Femur (tissue), 1 donor: ENCODE measurements around the gene KLHL22.
A peak's percentile ranks its signal among the peaks of the same experiment; 100 is the strongest.
"Not testable (repeated sequence)": the region's sequence is repeated elsewhere in the genome, so short reads cannot be mapped to it uniquely, and the experiment has no call there.

Source experiments
- DNase-seq: peaks from one replicate; pipeline ENCODE4 v3.0.0-alpha.2; 2017

The KLHL22 gene

DNA sequence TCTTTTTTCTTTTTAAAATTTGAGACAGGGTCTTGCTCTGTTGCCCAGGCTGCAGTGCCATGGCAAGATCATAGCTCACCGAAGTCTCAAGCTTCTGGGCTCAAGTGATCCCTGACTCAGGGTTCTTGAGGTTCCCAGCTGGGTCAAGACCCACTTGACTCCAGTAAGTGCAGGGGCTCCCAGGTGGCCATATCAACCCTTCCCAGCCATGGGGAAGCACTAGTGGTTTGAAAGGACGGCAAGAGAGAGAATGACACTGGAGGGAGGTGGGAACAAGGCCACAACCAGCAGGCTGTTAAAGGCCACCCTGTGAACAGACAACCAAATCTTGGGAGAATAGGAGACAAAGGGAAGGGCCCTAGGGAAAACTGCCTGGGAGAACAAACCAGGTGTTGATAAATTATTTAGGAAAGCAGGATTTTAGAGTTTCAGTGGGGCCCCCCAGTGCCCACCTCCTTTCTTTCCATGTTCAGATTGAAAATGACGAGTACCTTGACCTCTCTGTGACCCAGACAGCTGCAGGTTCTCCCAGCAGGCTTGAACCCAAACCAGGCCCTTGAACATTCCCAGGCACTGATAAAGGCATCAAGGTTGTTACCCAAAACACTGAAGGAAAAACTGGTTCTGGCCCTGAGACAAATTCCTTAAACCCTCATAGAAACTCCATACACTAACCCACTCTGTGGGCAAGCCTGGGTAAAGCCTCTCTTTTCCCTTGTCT, 28.8 kb downstream of the KLHL22 start:
- no peak for DNase-seq

DNA sequence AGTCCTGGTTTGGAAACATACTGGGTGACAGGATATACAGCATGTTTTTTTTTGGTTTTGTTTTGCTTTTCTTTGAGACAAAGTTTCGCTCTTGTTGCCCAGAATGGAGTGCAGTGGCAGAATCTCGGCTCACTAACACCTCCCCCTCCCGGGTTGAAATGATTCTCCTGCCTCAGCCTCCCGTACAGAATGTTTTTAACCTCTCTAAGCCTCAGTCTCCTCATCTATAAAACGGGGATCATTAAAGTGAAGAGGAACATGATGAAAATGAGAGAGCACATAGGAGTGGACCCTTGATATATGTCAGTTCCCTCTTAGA, 29.9 kb downstream of the KLHL22 start:
- DNase-seq: no peak

DNA sequence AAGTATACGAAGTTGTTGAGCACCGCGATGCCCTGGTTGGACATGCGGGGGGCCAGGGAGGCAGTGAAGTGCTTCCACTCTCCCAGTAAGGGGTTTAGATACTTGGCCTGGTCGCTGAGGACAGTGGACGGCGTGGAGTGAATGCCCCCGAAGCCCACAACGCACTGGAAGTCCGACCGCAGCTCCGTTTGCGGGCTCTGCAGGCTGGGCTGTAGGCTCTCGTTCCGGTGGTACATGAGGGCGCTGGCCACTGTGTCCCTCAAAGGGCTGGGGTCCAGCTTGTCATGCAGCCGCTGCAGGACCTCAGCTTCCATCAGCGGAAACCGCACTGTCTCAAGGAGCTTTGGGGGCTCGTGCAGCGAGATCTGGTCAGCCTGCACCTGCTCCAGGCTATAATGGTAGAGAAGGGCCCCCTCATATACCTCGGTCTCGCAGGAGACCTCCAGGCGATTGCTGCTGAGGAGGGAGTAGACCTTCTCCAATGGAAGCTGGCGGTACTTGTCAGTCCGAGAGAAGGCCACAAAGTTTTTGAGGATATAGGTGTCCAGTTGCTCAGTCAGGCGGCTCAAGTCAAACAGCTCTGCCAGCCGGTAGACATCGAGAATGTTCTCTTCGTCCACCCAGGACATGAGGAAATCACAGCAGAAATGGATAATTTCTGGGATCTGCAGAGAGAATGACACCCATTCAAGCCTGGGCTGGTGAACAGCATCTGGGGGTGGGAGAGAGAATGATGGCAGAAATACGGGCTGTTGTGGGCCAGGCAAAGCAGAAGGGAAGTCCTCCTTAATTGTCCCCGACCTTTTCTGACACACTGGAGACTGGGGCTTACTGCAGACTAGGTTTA, 30.5 kb downstream of the KLHL22 start:
- no peak for DNase-seq

DNA sequence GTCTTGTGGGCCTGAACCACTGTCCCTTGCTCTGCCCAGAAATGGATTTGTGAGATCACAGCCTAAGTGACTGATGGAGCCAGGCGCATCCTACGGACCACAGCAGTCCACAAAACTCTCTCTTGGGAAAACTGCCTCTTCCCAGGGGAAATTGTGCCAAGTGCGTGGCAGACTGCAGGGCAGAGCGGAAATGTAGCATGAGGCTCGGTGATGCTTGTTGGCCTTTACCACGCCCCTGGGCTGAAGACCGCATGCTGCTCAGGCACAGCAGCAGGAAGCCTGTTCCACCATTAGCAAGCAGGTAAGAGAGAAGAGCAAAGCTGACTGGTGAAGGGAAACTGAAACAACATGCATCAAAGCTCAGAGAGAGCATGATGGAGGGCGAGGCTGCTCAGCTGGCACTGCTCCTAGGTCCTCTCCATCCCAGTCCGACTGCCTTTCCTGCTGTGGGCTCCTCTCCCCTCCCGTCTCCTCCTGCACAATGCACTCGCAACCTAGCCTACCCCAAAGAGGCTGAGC, 31.4 kb downstream of the KLHL22 start:
- no peak for DNase-seq

DNA sequence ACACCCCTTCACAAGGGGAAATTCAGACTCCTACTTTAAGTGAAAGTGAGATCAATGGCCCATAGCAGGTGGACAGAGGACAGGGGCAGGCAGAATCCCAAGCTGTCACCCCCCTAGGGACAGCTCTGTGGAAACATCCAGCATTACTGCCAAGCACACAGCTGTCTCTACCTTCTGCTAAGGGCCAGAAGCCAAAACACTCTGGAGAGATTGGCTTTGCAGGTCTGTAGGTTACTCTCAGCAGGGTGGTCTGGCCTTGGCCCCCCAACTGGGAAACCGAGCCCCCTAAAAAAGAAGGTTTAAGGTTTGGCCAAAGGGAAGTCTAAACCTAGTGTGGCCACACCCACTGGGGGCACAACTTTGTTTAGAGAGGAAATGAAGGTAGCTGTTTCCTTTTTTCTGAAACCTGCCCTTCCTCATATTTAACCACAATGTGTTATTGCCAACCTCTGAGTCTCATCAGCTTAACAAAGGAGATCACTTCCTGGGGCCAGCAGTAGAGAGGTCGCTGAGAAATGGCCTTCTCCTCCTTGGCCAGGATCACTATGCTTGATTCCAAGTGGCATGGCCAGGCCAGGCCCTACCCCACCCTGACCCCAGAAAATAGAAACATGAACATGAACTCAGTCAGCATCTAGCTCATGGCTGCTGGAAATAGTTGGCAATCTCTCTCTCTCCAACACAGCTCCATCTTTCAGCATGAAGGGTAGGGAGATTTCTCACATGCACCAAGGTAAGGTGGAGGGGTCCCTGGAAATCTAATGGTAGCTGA, 32.1 kb downstream of the KLHL22 start:
- peak; percentile 33 for DNase-seq

DNA sequence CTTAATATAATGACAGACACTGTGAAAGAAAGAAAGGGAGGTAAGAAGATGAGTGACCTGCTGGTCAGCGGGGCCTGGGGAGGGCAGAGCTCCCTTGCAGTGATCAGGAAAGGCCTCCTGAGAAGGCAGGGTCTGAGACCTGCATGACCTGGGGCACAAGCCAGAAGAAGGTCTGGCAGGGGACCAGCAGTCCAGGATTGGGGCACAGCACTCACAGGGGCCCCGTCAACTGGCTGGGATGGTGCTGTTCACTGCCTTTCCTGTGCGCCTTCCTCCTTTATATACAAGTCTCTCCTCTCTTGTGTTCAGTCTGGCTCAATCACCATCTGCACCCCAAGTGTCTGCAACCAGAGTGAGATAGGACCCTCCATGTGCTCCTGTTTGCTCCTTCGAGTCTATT, 35.7 kb downstream of the KLHL22 start:
- DNase-seq: no peak

DNA sequence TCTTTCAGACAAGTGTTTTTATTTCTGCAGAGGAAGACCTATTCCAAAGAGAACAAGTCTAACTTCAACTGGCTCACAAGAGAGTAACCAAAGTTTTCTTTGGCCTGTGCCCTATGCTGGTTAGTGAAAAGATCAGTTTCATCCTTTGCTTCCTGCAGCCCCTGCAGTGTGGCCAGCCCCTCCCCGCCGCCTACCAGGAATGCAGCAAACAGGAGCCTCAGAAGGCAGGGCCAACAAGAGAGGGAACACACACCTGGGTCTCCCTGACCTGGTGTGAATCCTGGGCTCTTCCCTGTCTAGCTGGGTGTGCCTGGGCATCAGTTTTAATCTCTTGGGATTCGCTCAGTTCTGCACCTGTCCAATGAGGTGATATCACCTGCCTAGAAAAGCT, 36.4 kb downstream of the KLHL22 start:
- DNase-seq: no peak

DNA sequence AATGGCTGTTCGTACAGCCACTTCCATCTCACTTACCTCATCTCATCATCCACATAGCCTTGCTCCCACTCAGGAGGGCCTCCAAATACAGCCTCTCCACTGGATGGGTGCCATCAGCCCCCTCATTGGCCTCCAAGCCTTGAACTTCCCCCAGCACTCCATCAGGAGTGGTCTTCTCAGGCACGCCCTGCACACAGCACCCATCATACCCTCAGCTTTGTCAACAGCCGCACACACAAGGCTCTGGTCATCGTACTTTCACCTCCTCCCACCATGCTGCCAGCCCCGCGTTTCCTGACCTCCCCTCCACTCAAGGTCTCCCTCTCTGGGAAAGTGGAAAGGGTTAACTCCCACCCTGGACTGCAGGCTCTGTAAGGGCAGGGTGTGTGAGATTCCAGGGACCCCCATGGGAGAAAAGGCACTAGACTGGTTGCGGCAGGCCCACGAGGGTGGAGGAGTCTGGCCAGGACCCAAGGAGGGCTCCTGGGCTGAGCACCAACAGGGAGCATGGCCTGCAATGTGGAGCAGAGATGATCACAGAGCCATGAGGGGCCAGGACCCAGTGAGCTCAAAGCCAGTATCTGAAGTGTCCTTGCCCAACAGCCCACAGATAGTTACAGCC, 37.0 kb downstream of the KLHL22 start:
- no peak for DNase-seq

DNA sequence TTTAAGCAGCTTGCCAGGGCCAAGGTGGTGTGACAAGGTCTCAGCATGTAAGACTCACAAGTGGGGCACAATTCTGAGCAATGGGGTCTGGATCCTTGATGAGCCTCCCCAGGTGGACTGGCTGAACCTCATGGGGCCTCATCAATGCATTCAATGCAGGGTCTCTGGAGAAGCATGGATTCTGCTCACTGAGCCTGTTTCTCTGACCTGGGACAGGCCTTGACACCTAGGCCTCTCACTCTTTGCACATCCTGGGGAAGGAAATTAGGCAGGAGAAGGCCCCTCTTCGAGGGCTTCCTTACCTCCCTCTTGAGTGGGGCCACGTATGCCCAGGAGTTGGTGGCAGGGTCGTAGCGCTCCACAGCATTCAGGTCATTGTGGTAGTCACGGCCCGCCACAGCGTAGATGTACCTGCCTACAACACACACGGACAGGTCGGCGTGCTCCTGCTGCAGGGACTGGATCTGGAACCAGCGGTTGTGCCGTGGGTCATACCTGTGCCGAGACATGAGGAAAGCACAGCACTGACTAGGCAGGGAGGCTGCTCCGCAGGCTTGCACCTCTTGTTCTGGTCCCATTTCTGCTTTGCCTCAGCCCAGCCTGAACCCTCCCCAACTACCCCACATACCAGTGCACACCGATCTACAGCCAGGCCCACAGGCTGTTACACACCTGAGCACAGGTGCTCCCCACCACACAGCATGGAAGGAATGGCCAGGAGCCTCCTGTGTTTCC, 37.9 kb downstream of the KLHL22 start:
- no peak for DNase-seq

DNA sequence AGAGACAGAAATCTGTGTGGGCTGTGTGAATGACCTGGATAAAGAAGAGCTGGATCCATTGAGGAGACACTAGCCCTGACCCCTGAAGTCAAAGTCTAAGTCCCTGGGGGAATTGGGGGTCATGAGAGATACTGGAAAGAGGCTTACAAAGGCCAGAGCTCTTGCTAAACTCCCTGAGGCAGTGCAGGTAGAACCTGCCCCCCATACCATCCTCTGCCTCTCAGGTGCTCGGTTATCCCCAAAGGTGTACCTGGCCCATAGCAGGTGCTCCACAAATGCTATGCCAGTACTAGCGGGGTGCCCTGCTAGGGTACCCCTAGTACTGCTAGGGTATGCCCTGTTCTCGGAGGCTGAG, 38.9 kb downstream of the KLHL22 start:
- DNase-seq: no peak

DNA sequence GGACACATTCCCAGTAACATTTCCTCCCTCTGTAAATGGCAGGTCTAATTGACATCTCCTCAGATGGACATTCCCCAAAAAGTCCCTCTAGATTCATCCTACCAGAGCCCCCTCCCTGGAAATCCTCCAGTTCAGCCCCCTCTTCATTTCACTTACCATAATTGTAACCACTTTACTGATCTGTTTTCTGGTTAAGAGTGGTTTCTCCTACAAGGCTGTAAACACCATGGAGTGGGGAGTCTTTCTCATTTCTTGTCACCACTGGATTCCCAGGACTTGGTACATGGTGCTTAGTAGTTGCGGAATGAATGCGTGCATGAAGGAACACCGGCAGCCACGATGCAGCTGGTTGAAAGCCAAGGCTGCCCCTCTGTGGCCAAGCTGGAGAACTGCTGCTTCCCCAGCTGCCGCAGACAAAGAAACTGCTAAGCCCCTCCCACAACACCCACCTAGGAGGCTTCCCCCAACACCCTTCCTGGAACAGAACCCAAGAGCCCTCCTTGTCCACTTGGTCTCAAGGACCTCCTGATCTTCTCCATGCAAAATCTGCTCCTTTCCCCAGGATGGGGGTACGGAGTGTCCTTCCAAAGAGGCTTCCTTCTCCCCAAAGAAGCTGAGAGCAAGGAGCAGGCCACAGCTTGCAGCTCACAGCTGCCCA, 39.4 kb downstream of the KLHL22 start:
- DNase-seq: peak; percentile 90

DNA sequence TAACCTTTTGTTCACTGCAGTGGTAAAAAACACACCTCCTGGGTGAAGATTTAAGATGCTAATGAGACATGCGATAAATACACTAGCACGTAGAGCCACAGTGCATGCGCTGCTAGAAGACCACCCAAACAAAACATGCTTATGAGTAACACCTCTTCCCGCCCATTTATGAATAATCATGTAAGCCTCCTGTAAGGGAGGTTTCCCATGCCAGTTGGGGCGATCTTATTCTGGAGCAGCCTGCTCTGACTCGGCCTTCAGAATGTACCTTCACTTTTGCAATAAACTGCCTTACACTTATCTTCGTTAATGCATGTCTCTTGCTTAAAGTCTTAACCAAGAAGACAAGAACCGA, 39.9 kb downstream of the KLHL22 start:
- no peak for DNase-seq

DNA sequence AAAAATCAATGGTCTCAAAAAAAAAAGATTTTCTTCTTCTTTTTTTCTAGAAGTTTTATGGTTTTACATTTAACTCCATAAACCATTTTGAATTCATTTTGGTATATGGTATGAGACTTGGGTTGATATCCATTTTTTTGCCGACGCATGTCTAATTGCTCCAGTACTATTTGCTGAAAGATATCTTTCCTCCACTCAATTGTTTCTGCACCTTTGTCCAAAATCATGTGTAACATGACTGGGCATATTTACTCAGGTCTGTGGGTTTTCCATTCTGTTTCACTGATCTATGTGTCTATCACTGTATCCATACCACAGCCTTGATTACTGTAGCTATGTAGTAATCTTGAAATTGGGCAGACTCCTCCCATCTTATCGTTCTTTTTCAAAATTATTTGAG, 42.4 kb downstream of the KLHL22 start:
- no peak for DNase-seq

DNA sequence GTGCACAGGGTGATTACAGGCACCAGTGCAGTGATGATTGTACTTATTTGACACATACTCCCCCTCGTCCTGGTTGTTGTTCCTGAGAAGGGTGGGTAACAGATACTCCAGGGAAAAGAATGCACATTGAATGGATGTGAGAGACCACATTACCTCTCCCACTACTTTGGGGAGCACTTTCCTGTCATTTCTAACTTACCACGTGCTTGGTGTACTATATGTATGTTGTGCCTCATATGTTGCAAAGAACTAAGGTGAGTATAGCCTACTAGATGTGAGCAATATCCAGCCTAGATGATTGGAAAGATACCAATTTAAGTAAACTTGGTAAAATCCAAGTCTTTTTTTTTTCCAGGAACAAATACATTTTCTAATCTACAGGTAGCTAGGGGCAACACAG, 43.7 kb downstream of the KLHL22 start:
- DNase-seq: no peak

DNA sequence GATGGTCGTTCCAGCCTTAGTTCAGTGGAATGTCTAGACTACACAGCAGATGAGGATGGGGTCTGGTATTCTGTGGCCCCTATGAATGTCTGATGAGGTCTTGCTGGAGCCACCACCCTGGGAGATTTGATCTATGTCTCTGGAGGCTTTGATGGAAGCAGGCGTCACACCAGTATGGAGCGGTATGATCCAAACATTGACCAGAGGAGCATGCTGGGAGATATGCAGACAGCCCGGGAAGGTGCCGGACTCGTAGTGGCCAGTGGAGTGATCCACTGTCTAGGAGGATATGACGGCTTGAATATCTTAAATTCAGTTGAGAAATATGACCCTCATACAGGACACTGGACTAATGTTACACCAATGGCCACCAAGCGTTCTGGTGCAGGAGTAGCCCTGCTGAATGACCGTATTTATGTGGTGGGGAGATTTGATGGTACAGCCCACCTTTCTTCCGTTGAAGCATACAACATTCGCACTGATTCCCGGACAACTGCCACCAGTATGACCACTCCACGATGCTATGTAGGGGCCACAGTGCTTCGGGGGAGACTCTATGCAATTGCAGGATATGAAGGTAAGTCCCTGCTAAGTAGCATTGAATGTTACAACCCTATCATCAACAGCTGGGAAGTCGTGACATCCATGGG, 44.3 kb downstream of the KLHL22 start:
- DNase-seq: not testable (repeated sequence)

DNA sequence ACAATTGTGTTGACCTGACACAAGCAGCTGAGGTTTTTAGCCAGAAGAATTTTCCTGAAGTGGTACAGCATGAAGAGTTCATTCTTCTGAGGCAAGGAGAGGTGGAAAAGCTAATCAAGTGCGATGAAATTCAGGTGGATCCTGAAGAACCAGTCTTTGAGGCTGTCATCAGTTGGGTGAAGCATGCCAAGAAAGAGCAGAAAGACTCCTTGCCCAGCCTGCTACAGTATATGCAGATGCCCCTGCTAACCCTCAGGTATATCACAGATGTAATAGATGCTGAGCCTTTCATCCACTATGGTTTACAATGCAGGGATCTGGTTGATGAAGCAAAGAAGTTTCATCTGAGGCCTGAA, 45.1 kb downstream of the KLHL22 start:
- no peak for DNase-seq

DNA sequence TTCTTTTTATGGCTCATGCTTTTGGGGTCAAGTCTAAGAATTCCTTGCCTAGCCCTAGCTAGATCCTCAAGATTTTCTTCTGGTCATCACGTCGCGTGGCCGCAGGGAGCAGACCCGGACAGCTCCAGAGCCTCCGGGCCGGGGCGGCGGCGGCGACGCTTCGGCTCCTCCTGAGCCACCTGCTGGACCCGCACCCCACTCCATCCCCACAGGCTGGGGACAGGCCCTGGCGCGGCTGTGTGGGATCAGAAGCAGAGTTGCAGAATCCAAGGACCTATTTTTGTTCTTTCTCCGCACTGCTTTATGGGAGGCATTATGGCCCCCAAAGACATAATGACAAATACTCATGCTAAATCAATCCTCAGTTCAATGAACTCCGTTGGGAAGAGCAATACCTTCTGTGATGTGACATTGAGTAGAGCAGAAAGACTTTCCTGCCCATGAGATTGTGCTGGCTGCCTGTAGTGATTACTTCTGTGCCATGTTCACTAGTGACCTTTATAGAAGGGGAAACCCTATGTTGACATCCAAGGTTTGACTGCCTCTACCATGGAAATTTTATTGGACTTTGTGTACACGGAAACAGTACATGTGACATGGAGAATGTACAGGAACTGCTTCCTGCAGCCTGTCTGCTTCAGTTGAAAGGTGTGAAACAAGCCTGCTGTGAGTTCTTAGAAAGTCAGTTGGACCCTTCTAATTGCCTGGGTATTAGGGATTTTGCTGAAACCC, 45.6 kb downstream of the KLHL22 start:
- DNase-seq: no peak

DNA sequence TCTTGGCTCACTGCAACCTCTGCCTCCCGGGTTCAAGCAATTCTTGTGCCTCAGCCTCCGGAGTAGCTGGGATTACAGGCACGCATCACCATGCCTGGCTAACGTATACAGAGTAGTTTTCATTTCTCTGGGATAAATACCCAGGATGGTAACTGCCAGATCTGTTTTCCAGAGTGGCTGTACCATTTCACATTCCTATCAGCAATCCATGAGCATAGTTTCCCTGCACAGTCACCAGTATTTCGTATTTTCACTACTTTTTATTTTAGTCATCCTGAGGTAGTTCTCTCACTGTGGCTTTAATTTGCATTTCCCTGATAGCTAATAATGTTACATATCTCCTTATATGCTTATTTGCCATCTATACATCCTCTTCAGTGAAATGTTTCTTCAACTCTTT, 47.0 kb downstream of the KLHL22 start:
- no peak for DNase-seq

DNA sequence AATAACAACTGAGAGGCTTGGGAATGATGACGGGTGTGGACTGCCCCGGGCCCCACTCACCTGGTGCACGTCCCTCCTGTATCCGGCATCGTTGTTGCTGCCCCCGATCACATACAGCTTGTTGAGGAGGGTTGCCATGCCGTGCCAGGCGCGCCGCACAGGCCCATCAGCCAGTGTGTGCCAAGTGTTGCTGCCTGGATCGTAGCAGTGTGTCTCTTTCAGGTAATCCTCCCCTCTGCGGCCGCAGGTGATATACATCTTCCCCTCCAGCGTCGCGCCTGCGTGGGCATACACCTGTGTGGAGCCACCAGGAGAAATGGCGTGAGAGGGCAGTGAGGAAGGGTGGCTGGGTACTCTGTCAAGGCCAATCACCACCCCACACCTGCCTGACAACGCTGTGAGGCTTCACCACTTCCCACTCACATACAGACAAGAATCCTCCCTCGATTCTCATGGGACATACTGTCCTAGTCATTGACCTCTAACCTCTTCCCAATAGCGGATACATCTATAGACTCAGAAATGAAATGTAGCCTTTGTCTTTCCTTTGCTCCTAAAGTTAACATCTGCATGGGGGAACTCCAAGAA, 49.1 kb downstream of the KLHL22 start:
- DNase-seq: no peak

DNA sequence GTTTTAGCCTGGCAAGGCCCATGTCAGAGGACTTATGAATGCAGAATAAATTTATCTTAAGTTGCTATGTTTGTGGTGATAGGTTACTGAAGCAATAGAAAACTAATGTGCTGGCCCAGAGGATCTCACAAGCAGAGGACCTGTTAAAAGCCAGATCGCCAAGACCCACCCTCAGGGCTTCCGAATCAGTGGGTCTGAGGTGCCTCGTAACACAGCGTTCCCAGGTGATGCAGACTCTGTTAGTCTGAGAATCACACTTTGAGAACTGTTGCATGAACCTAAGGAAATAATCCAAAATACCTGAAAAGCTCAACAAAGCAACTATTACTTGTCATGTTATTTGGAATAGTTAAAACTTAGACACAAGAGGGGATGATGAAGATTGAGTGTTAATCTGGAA, 51.3 kb downstream of the KLHL22 start:
- no peak for DNase-seq
